ENCODE results near the gene AGXT. TPM values are rescaled to one million over a fixed set of nuclear protein-coding genes. Genes with fewer than 3 reads are reported as not detected.

AGXT gene
- total RNA-seq, 2 donors from 2014 or later: not detected

DNA sequence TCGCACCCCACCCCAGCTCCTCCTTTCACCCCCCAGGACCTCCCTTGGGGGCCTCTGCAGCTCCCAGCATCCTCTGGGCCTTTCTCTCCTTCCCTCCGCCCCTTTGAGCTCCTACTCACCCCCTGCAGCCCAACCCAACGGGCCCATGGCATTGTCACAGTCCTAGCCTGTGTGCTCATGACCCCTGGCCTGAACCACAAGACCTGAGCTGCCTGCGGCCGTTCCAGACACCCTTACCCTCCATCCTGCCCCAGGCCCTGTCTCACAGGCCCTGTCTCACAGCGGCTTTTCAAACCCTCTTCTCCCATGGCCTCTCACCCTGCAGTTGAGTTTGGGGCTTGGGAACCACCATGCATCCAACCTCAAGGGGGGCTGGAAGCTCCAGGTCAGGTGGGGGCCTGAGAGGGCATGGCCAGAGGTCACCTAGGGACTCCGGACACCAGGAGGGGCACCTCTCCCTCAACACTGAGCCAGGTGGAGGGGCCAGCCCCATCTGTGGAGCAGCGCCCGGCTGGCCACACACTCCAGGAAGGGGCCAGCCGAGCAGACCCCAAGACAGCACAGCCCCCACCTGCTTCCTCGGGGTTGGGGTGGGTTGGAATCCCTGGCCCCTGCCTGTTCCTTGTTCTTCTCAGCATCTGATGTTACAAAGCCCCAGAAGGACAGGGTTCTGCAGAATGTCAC lies 20.4 kb downstream of the AGXT start:
- ATAC-seq: no peak
- Mint-ChIP-seq H3K36me3 (no peaks in the 10 kb centered on the region), H3K9me3 (no peaks in the 10 kb centered on the region), H3K27ac (no peak overlapping the region)
- no peak for DNase-seq (ENCODE audit: low spot score in 2 of 2)

- ATAC-seq (no peak), DNase-seq (ENCODE audit: low spot score in 2 of 2) (no peak)
- Mint-ChIP-seq H3K36me3 (no peaks in the 10 kb centered on the region), H3K27ac (no peak overlapping the region), H3K9me3 (no peaks in the 10 kb centered on the region)
These were observed 21.3 kb downstream of the AGXT start for GRCh38 chr2:240889601-240890560.

- DNase-seq (ENCODE audit: low spot score in 2 of 2): no peak
- Mint-ChIP-seq H3K36me3 (no peaks in the 10 kb centered on the region), H3K27ac (no peak overlapping the region), H3K9me3 (no peaks in the 10 kb centered on the region)
- no peak for ATAC-seq
These were observed 22.1 kb downstream of the AGXT start for GRCh38 chr2:240890691-240891090.

- DNase-seq (ENCODE audit: low spot score in 2 of 2) (no peak), ATAC-seq (no peak)
- H3K27ac Mint-ChIP-seq: peak overlapping the region in 1 of 2 donors; percentile 9
- no peaks in the 10 kb centered on the region for H3K9me3 Mint-ChIP-seq
- no peaks in the 10 kb centered on the region for H3K36me3 Mint-ChIP-seq
These were observed 23.1 kb downstream of the AGXT start for GRCh38 chr2:240891492-240892340.

GRCh38 chr2:240892356-240892755 lies 23.7 kb downstream of the AGXT start:
- no peaks in the 10 kb centered on the region for H3K9me3 Mint-ChIP-seq
- no peaks in the 10 kb centered on the region for H3K36me3 Mint-ChIP-seq
- DNase-seq (ENCODE audit: low spot score in 2 of 2) (no peak), ATAC-seq (no peak)
- H3K27ac Mint-ChIP-seq: no peak overlapping the region

DNA sequence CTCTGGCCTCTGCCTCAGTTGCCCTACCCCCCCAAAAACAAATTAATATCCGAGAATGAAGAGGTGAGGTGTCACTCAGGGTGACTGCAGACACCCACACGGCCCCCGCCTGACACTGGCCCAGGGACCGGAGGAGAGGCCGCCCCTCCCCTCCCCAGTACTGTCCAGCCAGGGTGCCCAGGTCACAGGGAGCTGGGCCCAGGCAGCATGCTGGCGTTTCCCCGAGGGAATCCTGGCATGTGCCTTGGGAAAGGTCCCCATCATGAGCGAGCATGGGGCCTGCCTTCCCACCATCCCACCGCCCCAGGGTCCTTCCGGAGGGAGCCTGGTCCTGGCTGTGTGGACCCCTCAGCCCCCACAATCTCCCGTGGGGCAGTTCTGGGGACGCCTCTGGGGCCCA lies 24.3 kb downstream of the AGXT start:
- DNase-seq (ENCODE audit: low spot score in 2 of 2) (no peak), ATAC-seq (no peak)
- no peak overlapping the region for H3K27ac Mint-ChIP-seq
- H3K36me3 Mint-ChIP-seq: no peaks in the 10 kb centered on the region
- no peaks in the 10 kb centered on the region for H3K9me3 Mint-ChIP-seq

GRCh38 chr2:240893363-240893844 lies 24.8 kb downstream of the AGXT start:
- DNase-seq (ENCODE audit: low spot score in 2 of 2) (no peak), ATAC-seq (peak in 1 of 2 donors; percentile 39)
- Mint-ChIP-seq H3K9me3 (no peaks in the 10 kb centered on the region), H3K27ac (no peak overlapping the region), H3K36me3 (no peaks in the 10 kb centered on the region)

DNA sequence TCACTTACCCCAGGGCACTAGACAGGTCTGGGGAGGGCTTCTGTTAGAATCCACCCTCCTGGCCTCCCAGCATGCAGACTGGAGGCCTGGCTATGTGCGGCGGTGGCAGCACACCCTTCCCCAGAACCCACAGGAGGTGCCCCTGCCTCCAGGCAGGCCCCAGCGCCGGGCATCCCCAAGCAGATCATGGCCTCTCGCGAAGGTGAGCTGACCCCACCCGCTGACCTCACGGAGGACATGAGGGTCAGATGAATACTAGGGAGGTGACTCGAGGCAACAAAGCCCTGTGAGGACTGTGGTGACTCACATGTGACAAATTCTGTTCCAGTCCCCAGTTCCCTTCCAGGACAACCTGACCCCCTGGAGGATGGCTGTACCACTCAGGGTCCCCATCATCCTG lies 25.4 kb downstream of the AGXT start:
- ATAC-seq: peak in 1 of 2 donors; percentile 35

DNA sequence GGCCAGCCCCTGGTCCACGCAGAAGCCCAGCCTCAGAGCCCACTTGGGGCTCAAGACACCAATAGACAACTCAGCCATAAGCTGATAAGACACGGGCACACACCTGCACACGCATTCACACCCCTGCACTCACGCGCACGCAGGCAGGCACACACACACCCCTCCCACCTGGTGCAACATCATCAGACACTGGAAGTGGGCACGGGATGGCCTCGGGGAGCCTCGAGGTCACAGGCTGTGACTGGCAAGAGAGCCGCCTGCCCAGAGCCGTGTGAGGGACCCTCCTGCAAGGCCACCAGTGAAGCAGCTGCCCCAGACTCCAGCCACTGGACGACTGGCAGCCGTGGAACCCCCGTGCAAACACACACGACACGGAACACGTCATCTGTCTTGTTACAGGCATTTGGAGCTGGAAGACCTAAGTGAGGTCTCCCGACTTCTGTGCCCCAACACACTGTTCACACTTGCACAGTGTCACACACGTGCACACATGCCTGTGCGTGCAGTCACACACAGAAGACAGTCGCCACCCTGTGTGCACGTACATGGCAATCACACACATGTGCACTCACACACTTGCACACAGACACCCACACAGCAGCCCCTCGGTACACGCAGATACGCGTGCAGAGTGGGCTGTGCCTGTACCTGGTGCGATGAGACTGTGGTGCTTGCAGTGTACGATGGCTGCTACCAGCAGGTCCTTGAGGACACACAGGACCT lies 26.4 kb downstream of the AGXT start:
- no peaks in the 10 kb centered on the region for H3K36me3 Mint-ChIP-seq
- no peak for DNase-seq (ENCODE audit: low spot score in 2 of 2)
- H3K9me3 Mint-ChIP-seq: no peaks in the 10 kb centered on the region
- no peak overlapping the region for H3K27ac Mint-ChIP-seq
- no peak for ATAC-seq

More for the DNA sequence above, 25.4 kb downstream of the AGXT start:
- H3K9me3 Mint-ChIP-seq: no peaks in the 10 kb centered on the region
- no peak overlapping the region for H3K27ac Mint-ChIP-seq
- no peaks in the 10 kb centered on the region for H3K36me3 Mint-ChIP-seq
- DNase-seq (ENCODE audit: low spot score in 2 of 2): no peak

DNA sequence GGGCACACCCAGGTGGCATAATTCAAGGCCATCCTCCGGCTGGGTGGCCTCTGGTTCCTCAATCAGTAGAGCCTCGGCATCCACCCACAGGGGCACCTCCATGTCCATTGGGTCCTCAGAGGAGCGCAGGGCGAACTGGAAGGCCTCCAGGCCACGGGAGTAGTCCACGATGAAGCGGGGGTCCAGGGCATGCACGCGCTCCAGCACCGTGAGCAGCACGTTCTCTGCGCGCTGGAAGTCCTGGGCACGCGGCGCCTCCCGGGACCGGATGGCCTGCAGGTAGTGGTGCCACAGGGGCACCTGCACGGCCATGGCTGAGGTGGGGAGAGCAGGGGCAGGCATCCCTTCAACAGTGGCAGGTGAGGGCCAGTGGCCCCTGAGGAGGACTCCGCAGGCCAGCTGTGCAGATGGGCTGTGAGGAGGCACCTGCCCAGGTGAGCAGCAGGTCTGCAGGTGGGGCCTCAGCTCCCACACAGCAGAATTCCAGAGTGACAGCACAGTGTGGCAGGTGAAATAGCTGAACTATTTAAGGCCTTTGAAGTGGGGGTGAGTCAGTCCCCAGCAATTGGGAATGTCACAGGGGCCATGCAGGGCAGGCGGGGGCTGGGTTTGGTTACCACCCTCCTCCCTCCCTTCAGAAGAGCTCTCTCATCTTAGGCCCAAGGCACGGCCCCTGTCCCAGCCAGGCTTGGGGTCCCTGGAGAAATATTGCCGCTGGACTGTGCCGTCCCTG lies 27.2 kb downstream of the AGXT start, which contains the start of gene MAB21L4:
Gene MAB21L4, minus strand, starts transcription at position 501 of the 733 bp plus-strand sequence. Its CDS starts 159 bp downstream, at position 342.
- DNase-seq (ENCODE audit: low spot score in 2 of 2): no peak
- no peaks in the 10 kb centered on the region for H3K9me3 Mint-ChIP-seq
- no peak within 1 kb of the TSS for H3K27ac Mint-ChIP-seq
- no peaks in the 10 kb centered on the region for H3K36me3 Mint-ChIP-seq
- ATAC-seq: no peak

GRCh38 chr2:240896394-240896793 lies 27.8 kb downstream of the AGXT start:
- ATAC-seq (no peak), DNase-seq (ENCODE audit: low spot score in 2 of 2) (no peak)
- no peak overlapping the region for H3K27ac Mint-ChIP-seq
- H3K36me3 Mint-ChIP-seq: no peaks in the 10 kb centered on the region
- no peaks in the 10 kb centered on the region for H3K9me3 Mint-ChIP-seq

DNA sequence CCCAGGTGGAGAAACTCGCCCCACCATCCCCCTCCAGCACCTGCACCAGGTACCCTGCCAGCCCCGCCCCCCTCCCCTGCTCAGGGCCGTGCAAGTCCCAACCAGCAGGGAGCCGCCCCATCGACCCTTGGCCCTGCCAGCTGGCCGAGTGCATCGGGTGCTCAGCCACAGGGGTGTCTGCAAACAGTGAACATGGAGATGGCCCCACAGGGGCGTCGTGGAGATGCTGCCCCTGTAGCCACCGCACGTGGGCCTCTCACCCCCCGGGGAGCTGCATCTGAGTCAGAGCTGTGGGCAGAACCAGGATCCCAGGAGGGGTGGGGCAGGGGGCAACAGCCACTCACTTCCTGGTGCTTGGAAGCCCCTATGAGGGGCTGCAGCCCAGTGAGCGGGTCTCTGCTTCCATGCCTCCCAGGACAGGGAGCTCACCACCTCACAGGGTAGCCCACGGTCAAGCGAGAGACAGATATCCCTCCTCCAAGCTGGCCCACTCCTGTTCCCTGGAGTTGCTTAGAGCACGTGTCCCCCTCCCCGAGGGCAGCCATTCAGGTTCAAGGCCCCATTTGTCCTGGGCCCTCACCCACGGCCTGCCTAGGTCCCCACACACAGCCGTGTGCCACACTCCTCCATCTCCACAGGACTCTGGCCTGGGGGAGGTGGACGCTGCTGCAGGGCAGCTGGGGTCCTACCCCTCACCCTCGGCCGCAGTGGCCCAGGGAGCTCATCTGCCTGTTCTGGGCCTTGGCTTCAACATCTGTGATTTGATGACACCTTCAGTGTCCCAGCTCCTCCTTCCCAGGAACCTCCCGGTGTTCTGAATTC lies 28.5 kb downstream of the AGXT start:
- ATAC-seq (no peak), DNase-seq (ENCODE audit: low spot score in 2 of 2) (no peak)
- no peak overlapping the region for H3K27ac Mint-ChIP-seq
- H3K36me3 Mint-ChIP-seq: no peaks in the 10 kb centered on the region
- no peaks in the 10 kb centered on the region for H3K9me3 Mint-ChIP-seq

- no peak for ATAC-seq
- Mint-ChIP-seq H3K27ac (no peak overlapping the region), H3K36me3 (no peaks in the 10 kb centered on the region), H3K9me3 (no peaks in the 10 kb centered on the region)
- DNase-seq (ENCODE audit: low spot score in 2 of 2): no peak
These were observed 29.6 kb downstream of the AGXT start for GRCh38 chr2:240898108-240898730.

GRCh38 chr2:240898731-240899467 lies 30.3 kb downstream of the AGXT start:
- DNase-seq (ENCODE audit: low spot score in 2 of 2): no peak
- H3K36me3 Mint-ChIP-seq: no peaks in the 10 kb centered on the region
- H3K27ac Mint-ChIP-seq: no peak overlapping the region
- H3K9me3 Mint-ChIP-seq: no peaks in the 10 kb centered on the region
- ATAC-seq: no peak
